ENCODE data around the gene PBX1.
"Not testable (repeated sequence)": the region's sequence is repeated elsewhere in the genome, so short reads cannot be mapped to it uniquely, and the experiment has no call there.

Gene PBX1

GRCh38 chr1:164651351-164651951, 92.5 kb downstream of the PBX1 start:
- no peaks in the 10 kb centered on the region for H3K27me3 ChIP-seq (ENCODE audit: control insufficient read depth, insufficient read depth, low read length)
- H3K4me1 ChIP-seq (ENCODE audit: control insufficient read depth, insufficient read depth, low read length) = peaks cover 30% of the 10 kb centered on the region
- no peaks in the 10 kb centered on the region for H3K9me3 ChIP-seq (ENCODE audit: control insufficient read depth, insufficient read depth, low read length)
- no peak overlapping the region for H3K9ac ChIP-seq (ENCODE audit: low read depth, low read length)
- no peak overlapping the region for H3K4me3 ChIP-seq (ENCODE audit: low read depth, low read length)
- H3K36me3 ChIP-seq (ENCODE audit: control insufficient read depth, insufficient read depth, low read length) = no peaks in the 10 kb centered on the region

- not testable (repeated sequence) for H3K36me3 ChIP-seq (ENCODE audit: control insufficient read depth, insufficient read depth, low read length); H3K4me3 ChIP-seq (ENCODE audit: low read depth, low read length); H3K9me3 ChIP-seq (ENCODE audit: control insufficient read depth, insufficient read depth, low read length); H3K27me3 ChIP-seq (ENCODE audit: control insufficient read depth, insufficient read depth, low read length); H3K9ac ChIP-seq (ENCODE audit: low read depth, low read length)
- peaks cover 23% of the 10 kb centered on the region for H3K4me1 ChIP-seq (ENCODE audit: control insufficient read depth, insufficient read depth, low read length)
Observed at GRCh38 chr1:164652969-164653368, 94.0 kb downstream of the PBX1 start.

- peaks cover 19% of the 10 kb centered on the region for H3K4me1 ChIP-seq (ENCODE audit: control insufficient read depth, insufficient read depth, low read length)
- H3K9me3 ChIP-seq (ENCODE audit: control insufficient read depth, insufficient read depth, low read length) = no peaks in the 10 kb centered on the region
- H3K27me3 ChIP-seq (ENCODE audit: control insufficient read depth, insufficient read depth, low read length) = no peaks in the 10 kb centered on the region
- no peaks in the 10 kb centered on the region for H3K36me3 ChIP-seq (ENCODE audit: control insufficient read depth, insufficient read depth, low read length)
- H3K9ac ChIP-seq (ENCODE audit: low read depth, low read length) = no peak overlapping the region
- H3K4me3 ChIP-seq (ENCODE audit: low read depth, low read length) = no peak overlapping the region
Observed at GRCh38 chr1:164653705-164654104, 94.7 kb downstream of the PBX1 start.

DNA sequence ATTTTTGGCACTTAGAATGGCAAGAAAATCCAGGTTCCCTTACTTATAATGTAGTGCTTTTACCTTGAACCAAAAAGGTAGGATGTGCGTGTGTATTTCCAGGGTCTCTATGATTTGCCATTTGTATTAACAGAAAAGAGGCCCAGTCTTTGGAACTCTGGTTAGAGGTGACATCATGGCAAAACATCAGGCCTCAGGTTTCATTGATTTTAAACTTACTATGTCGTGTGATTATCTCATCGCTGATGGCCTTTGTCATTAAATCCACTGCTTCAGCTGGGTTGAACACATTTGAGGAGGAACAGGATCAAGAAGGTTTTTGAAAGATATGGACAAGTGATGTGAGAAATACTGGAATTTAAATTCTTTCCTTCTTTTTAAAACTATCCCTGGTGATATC, 95.2 kb downstream of the PBX1 start:
- Histone ChIP-seq H3K4me1 (ENCODE audit: control insufficient read depth, insufficient read depth, low read length) (peaks cover 17% of the 10 kb centered on the region), H3K27me3 (ENCODE audit: control insufficient read depth, insufficient read depth, low read length) (no peaks in the 10 kb centered on the region), H3K9me3 (ENCODE audit: control insufficient read depth, insufficient read depth, low read length) (no peaks in the 10 kb centered on the region), H3K4me3 (ENCODE audit: low read depth, low read length) (no peak overlapping the region), H3K36me3 (ENCODE audit: control insufficient read depth, insufficient read depth, low read length) (no peaks in the 10 kb centered on the region), H3K9ac (ENCODE audit: low read depth, low read length) (no peak overlapping the region)

- peaks cover 12% of the 10 kb centered on the region for H3K4me1 ChIP-seq (ENCODE audit: control insufficient read depth, insufficient read depth, low read length)
- no peak overlapping the region for H3K4me3 ChIP-seq (ENCODE audit: low read depth, low read length)
- no peaks in the 10 kb centered on the region for H3K27me3 ChIP-seq (ENCODE audit: control insufficient read depth, insufficient read depth, low read length)
- no peaks in the 10 kb centered on the region for H3K9me3 ChIP-seq (ENCODE audit: control insufficient read depth, insufficient read depth, low read length)
- no peaks in the 10 kb centered on the region for H3K36me3 ChIP-seq (ENCODE audit: control insufficient read depth, insufficient read depth, low read length)
- no peak overlapping the region for H3K9ac ChIP-seq (ENCODE audit: low read depth, low read length)
Observed at GRCh38 chr1:164658864-164659263, 99.9 kb downstream of the PBX1 start.

DNA sequence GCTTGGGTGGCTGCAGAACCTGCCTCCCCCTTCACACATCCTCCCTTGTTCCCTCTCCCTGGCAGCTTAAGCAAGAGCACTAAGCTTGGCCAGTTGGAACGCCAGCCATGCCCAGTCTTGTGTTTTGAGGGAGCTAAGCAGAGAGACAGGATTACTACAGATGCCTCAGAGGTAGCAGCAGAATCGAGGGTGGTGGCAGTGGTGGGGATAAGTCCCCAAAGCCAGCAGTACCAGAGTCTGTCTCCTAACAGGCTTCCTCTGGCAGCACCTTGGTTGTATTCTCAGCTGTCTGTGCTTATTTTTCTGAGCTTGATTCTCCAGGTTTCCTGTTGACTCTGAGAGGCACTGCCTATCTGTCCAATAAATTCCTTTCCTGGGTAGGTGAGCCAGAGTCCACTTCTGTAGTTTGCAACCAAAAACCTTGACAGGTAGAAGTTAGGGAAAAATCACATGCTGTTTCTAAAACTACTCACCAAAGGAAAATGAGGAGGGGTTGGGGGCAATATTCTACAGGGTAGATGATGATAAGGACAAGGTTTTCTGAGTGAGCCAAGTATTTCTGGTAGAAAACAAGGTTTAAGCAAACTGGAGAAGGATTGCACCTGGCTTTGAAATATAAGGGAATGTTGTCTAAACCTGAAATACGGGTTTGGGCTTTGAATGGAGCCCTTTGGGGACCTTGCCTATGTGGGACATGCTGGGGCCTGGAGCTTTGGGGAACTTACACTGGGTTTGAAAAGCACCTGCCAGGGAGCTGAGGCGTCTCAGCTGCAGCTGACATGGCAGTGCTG, 100.8 kb downstream of the PBX1 start:
- no peaks in the 10 kb centered on the region for H3K27me3 ChIP-seq (ENCODE audit: control insufficient read depth, insufficient read depth, low read length)
- no peaks in the 10 kb centered on the region for H3K36me3 ChIP-seq (ENCODE audit: control insufficient read depth, insufficient read depth, low read length)
- H3K4me3 ChIP-seq (ENCODE audit: low read depth, low read length) = no peak overlapping the region
- H3K9ac ChIP-seq (ENCODE audit: low read depth, low read length) = no peak overlapping the region
- no peaks in the 10 kb centered on the region for H3K9me3 ChIP-seq (ENCODE audit: control insufficient read depth, insufficient read depth, low read length)
- H3K4me1 ChIP-seq (ENCODE audit: control insufficient read depth, insufficient read depth, low read length) = peaks cover 12% of the 10 kb centered on the region

- Histone ChIP-seq H3K27me3 (ENCODE audit: control insufficient read depth, insufficient read depth, low read length) (no peaks in the 10 kb centered on the region), H3K4me1 (ENCODE audit: control insufficient read depth, insufficient read depth, low read length) (peaks cover 12% of the 10 kb centered on the region), H3K36me3 (ENCODE audit: control insufficient read depth, insufficient read depth, low read length) (no peaks in the 10 kb centered on the region), H3K9me3 (ENCODE audit: control insufficient read depth, insufficient read depth, low read length) (no peaks in the 10 kb centered on the region), H3K9ac (ENCODE audit: low read depth, low read length) (no peak overlapping the region), H3K4me3 (ENCODE audit: low read depth, low read length) (no peak overlapping the region)
Observed at GRCh38 chr1:164660412-164660772, 101.4 kb downstream of the PBX1 start.

DNA sequence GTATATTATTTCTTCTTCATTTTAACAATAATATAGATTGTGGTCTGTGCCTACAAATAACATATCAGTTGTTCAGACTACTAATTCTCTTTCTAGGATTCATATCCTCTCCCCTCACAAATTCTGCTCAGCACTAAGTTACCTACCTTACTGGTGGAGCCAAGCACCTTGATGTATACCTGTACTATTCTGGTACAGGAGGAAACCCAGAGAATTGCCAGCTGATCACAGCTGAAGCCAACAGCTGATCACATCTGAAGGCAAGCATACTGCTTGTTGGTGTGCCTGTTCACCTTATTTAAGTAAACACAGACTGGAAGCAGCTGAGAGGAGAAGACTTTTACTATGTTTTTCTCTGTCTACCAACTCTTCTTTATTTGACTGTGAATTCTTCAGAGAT, 101.8 kb downstream of the PBX1 start:
- Histone ChIP-seq H3K27me3 (ENCODE audit: control insufficient read depth, insufficient read depth, low read length) (no peaks in the 10 kb centered on the region), H3K36me3 (ENCODE audit: control insufficient read depth, insufficient read depth, low read length) (no peaks in the 10 kb centered on the region), H3K4me1 (ENCODE audit: control insufficient read depth, insufficient read depth, low read length) (peaks cover 12% of the 10 kb centered on the region), H3K4me3 (ENCODE audit: low read depth, low read length) (no peak overlapping the region), H3K9ac (ENCODE audit: low read depth, low read length) (no peak overlapping the region), H3K9me3 (ENCODE audit: control insufficient read depth, insufficient read depth, low read length) (no peaks in the 10 kb centered on the region)

GRCh38 chr1:164662462-164662861, 103.5 kb downstream of the PBX1 start:
- Histone ChIP-seq H3K27me3 (ENCODE audit: control insufficient read depth, insufficient read depth, low read length) (no peaks in the 10 kb centered on the region), H3K36me3 (ENCODE audit: control insufficient read depth, insufficient read depth, low read length) (no peaks in the 10 kb centered on the region), H3K9me3 (ENCODE audit: control insufficient read depth, insufficient read depth, low read length) (no peaks in the 10 kb centered on the region), H3K9ac (ENCODE audit: low read depth, low read length) (no peak overlapping the region), H3K4me1 (ENCODE audit: control insufficient read depth, insufficient read depth, low read length) (peaks cover 14% of the 10 kb centered on the region), H3K4me3 (ENCODE audit: low read depth, low read length) (no peak overlapping the region)

DNA sequence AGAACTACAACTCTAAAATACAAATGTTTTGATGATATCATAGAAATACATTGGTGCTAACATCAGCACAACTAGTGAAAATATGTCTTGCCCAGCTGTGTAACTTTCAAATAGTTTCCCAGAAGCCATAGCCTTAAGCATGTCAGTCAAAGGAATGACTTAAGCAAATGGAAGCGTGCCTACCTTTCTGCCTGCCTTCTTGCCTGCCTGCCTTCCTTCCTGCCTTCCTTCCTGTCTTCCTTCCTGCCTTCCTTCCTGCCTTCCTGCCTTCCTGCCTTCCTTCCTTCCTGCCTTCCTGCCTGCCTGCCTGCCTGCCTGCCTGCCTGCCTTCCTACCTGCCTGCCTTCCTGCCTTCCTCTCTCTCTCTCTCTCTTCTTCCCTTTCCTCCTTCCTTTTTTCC, 104.0 kb downstream of the PBX1 start:
- Histone ChIP-seq H3K9me3 (ENCODE audit: control insufficient read depth, insufficient read depth, low read length) (no peaks in the 10 kb centered on the region), H3K36me3 (ENCODE audit: control insufficient read depth, insufficient read depth, low read length) (no peaks in the 10 kb centered on the region), H3K4me1 (ENCODE audit: control insufficient read depth, insufficient read depth, low read length) (peaks cover 19% of the 10 kb centered on the region), H3K4me3 (ENCODE audit: low read depth, low read length) (no peak overlapping the region), H3K9ac (ENCODE audit: low read depth, low read length) (no peak overlapping the region), H3K27me3 (ENCODE audit: control insufficient read depth, insufficient read depth, low read length) (no peaks in the 10 kb centered on the region)

GRCh38 chr1:164664127-164664526, 105.1 kb downstream of the PBX1 start:
- peaks cover 19% of the 10 kb centered on the region for H3K4me1 ChIP-seq (ENCODE audit: control insufficient read depth, insufficient read depth, low read length)
- no peaks in the 10 kb centered on the region for H3K36me3 ChIP-seq (ENCODE audit: control insufficient read depth, insufficient read depth, low read length)
- no peak overlapping the region for H3K4me3 ChIP-seq (ENCODE audit: low read depth, low read length)
- no peaks in the 10 kb centered on the region for H3K27me3 ChIP-seq (ENCODE audit: control insufficient read depth, insufficient read depth, low read length)
- no peaks in the 10 kb centered on the region for H3K9me3 ChIP-seq (ENCODE audit: control insufficient read depth, insufficient read depth, low read length)
- H3K9ac ChIP-seq (ENCODE audit: low read depth, low read length) = no peak overlapping the region

DNA sequence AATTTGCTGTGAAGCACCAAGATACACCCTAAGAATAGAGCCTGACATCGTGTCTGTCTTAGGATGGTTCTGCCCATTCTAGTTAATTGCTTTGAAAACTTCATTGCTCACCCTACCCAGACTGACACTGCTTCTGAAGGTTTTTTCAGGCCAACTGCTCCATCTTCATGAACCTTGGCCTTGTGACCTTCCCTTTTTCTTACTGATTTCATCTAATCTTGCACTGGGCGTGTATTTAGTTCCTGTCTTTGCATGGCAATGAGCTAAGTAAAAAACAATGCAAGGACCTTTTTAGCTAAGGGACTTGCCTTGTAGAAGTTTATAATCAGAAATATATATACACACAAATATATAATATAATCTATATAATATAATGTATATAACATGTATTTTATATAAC, 108.0 kb downstream of the PBX1 start:
- H3K27me3 ChIP-seq (ENCODE audit: control insufficient read depth, insufficient read depth, low read length) = no peaks in the 10 kb centered on the region
- no peaks in the 10 kb centered on the region for H3K36me3 ChIP-seq (ENCODE audit: control insufficient read depth, insufficient read depth, low read length)
- H3K4me3 ChIP-seq (ENCODE audit: low read depth, low read length) = no peak overlapping the region
- H3K9ac ChIP-seq (ENCODE audit: low read depth, low read length) = no peak overlapping the region
- no peaks in the 10 kb centered on the region for H3K9me3 ChIP-seq (ENCODE audit: control insufficient read depth, insufficient read depth, low read length)
- peaks cover 27% of the 10 kb centered on the region for H3K4me1 ChIP-seq (ENCODE audit: control insufficient read depth, insufficient read depth, low read length)

All from iPS-15b (cell line).